Upper lobe of left lung (tissue), 4 donors: ENCODE measurements around the gene VWA8.

ENCODE experiments used
- EP300 ChIP-seq, 4 donors: sonication (generic); formaldehyde crosslinking; IDR thresholded peaks; one replicate each; pipeline ENCODE4 v1.5.1; 2017; ENCODE audit warnings: antibody characterized with exemption in 4 of 4, control low read depth in 2 of 4
- POLR2AphosphoS5 ChIP-seq, 2 donors: sonication (generic); formaldehyde crosslinking; IDR thresholded peaks; one replicate each; pipeline ENCODE4 v1.5.1; 2017; ENCODE audit warnings: antibody characterized with exemption in 2 of 2
- TF ChIP-seq, protein P1 (sequence below), 6 experiments: fragments of 450-650 bp in 4 of 6; fragments of 200-600 bp in 2 of 6; sonication (generic) in 2 of 6; IDR thresholded peaks; one replicate each; pipeline ENCODE4 v1.5.1; 2016 to 2019; ENCODE audit warnings: antibody characterized with exemption in 6 of 6

DNA sequence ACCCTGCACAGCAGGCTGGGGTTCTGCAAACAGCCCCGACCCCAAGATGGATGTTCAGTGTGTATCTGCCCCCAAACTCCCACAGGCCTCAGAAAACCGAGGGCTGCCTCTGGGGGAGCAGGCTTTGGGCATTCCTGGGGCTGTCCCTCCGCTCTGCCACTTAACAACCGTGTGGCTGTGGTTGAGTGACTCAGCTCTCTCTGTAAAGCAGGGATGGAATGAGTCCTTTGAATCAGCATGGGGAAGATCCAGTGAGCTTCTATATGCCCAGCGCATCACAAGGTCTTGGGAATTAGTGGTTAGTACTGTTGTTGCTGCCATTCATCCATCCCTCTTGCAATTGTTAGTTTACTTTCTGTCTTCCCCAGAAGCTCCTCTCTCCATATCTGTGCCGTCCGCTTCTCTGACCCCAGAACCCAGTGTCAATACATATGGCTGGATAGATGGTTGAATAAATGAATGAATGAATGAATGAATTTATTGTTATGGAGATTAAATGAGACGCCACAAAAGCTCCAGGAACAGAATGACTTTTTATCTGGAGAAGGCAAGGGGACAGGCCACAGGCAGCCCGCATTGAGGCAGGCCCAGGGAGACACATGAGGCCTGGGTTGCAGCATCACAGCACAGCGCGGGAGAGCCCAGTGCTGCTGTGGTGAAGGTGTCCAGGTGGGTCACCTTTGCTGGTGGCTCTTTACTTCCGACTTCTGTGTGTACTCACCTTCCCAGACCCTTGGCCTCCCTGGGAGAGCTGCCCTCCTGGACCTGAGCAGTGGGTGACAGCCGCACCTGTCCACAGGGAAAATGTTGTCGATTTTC, 414.3 kb downstream of the VWA8 start:
- TF ChIP-seq, protein P1, sequence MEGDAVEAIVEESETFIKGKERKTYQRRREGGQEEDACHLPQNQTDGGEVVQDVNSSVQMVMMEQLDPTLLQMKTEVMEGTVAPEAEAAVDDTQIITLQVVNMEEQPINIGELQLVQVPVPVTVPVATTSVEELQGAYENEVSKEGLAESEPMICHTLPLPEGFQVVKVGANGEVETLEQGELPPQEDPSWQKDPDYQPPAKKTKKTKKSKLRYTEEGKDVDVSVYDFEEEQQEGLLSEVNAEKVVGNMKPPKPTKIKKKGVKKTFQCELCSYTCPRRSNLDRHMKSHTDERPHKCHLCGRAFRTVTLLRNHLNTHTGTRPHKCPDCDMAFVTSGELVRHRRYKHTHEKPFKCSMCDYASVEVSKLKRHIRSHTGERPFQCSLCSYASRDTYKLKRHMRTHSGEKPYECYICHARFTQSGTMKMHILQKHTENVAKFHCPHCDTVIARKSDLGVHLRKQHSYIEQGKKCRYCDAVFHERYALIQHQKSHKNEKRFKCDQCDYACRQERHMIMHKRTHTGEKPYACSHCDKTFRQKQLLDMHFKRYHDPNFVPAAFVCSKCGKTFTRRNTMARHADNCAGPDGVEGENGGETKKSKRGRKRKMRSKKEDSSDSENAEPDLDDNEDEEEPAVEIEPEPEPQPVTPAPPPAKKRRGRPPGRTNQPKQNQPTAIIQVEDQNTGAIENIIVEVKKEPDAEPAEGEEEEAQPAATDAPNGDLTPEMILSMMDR (IDR thresholded peaks at IDR 0.05), result no peak
- TF ChIP-seq POLR2AphosphoS5 (IDR thresholded peaks at IDR 0.05), result no peak
- no peak for TF ChIP-seq EP300 (IDR thresholded peaks at IDR 0.05)
